ENCODE data around the gene FGFRL1.

FGFRL1 gene

GRCh38 chr4:1023075-1023640 is 11.7 kb downstream of the FGFRL1 start:
- TF ChIP-seq CTCF (conservative IDR thresholded peaks at IDR 0.05; ENCODE audit: low read depth, low read length) = no peak
- no peak overlapping the region for H3K4me3 ChIP-seq (ENCODE audit: low read length)
- no peak for DNase-seq (ENCODE audit: low read depth)

- no peak for TF ChIP-seq CTCF (conservative IDR thresholded peaks at IDR 0.05; ENCODE audit: low read depth, low read length)
- DNase-seq (ENCODE audit: low read depth) = no peak
- no peak overlapping the region for H3K4me3 ChIP-seq (ENCODE audit: low read length)
These were observed 12.7 kb downstream of the FGFRL1 start for GRCh38 chr4:1023895-1024740.

GRCh38 chr4:1024882-1025545 is 13.6 kb downstream of the FGFRL1 start:
- no peak overlapping the region for H3K4me3 ChIP-seq (ENCODE audit: low read length)
- no peak for DNase-seq (ENCODE audit: low read depth)
- no peak for TF ChIP-seq CTCF (conservative IDR thresholded peaks at IDR 0.05; ENCODE audit: low read depth, low read length)

- no peak for DNase-seq (ENCODE audit: low read depth)
- no peak for TF ChIP-seq CTCF (conservative IDR thresholded peaks at IDR 0.05; ENCODE audit: low read depth, low read length)
- no peak overlapping the region for H3K4me3 ChIP-seq (ENCODE audit: low read length)
These were observed 14.7 kb downstream of the FGFRL1 start for GRCh38 chr4:1026115-1026514.

GRCh38 chr4:1027219-1027914 is 15.9 kb downstream of the FGFRL1 start:
- no peak overlapping the region for H3K4me3 ChIP-seq (ENCODE audit: low read length)
- no peak for DNase-seq (ENCODE audit: low read depth)
- TF ChIP-seq CTCF (conservative IDR thresholded peaks at IDR 0.05; ENCODE audit: low read depth, low read length) = no peak

GRCh38 chr4:1027915-1028238 is 16.5 kb downstream of the FGFRL1 start:
- TF ChIP-seq CTCF (conservative IDR thresholded peaks at IDR 0.05; ENCODE audit: low read depth, low read length) = no peak
- DNase-seq (ENCODE audit: low read depth) = no peak
- H3K4me3 ChIP-seq (ENCODE audit: low read length) = no peak overlapping the region

Data from retinal pigment epithelial cell (primary cell).